Liver (tissue), 9 donors: ENCODE data around the gene ERBB3. TPM values are rescaled to one million over a fixed set of nuclear protein-coding genes. Genes with fewer than 3 reads are reported as not detected.

Experiments used
- DNase-seq: peaks from one replicate; pipeline ENCODE4 v3.0.0-alpha.2; 2017; ENCODE audit warnings: low spot score
- H3K27ac ChIP-seq, 2 donors: one replicate each; pipeline ENCODE4 v1.7.0; 2013; ENCODE audit warnings: inconsistent platforms in 2 of 2, low read length in 2 of 2, control low read depth in 1 of 2, low read depth in 1 of 2, mild to moderate bottlenecking in 1 of 2
- H3K27me3 ChIP-seq, 4 donors: one replicate each; pipeline versions ENCODE4 v1.6.1 to v1.7.0; 2013; ENCODE audit warnings: low read length in 3 of 4, inconsistent platforms in 1 of 4, mild to moderate bottlenecking in 1 of 4, moderate library complexity in 1 of 4; ENCODE audit not compliant: control insufficient read depth in 4 of 4, insufficient read depth in 4 of 4
- H3K36me3 ChIP-seq, 4 donors: one replicate each; pipeline versions ENCODE4 v1.6.1 to v1.7.0; 2013; ENCODE audit warnings: low read length in 3 of 4, mild to moderate bottlenecking in 3 of 4, low read depth in 1 of 4, moderate library complexity in 1 of 4; ENCODE audit not compliant: control insufficient read depth in 4 of 4, insufficient read depth in 3 of 4
- H3K4me1 ChIP-seq, 4 donors: one replicate each; pipeline versions ENCODE4 v1.6.1 to v1.7.0; 2013; ENCODE audit warnings: low read length in 3 of 4, mild to moderate bottlenecking in 3 of 4, moderate library complexity in 1 of 4; ENCODE audit not compliant: control insufficient read depth in 4 of 4, insufficient read depth in 4 of 4
- H3K4me3 ChIP-seq, 3 donors: one replicate each; pipeline versions ENCODE4 v1.6.1 to v1.7.0; 2013; ENCODE audit warnings: low read length in 3 of 3, control low read depth in 1 of 3, low read depth in 1 of 3, mild to moderate bottlenecking in 1 of 3
- H3K9ac ChIP-seq, 2 donors: one replicate each; pipeline ENCODE4 v1.7.0; 2013; ENCODE audit warnings: low read length in 2 of 2, mild to moderate bottlenecking in 2 of 2, moderate library complexity in 2 of 2, control low read depth in 1 of 2, low read depth in 1 of 2
- H3K9me3 ChIP-seq, 4 donors: one replicate each; pipeline versions ENCODE4 v1.6.1 to v1.7.0; 2013; ENCODE audit warnings: low read length in 3 of 4; ENCODE audit not compliant: control insufficient read depth in 4 of 4
- ATF3 ChIP-seq: IDR thresholded peaks from 2 replicates; pipeline ENCODE4 v1.6.1; 2016; ENCODE audit warnings: antibody characterized with exemption
- CTCF ChIP-seq: fragments of 150-350 bp; IDR thresholded peaks from 2 replicates; pipeline ENCODE4 v1.5.1; 2017; ENCODE audit warnings: improper control_type of control experiment, low read depth, low read length; ENCODE audit not compliant: missing input control
- EGR1 ChIP-seq, 2 donors: IDR thresholded peaks; 2 replicates each; pipeline ENCODE4 v1.6.1; 2016 to 2018; ENCODE audit warnings: antibody characterized with exemption in 2 of 2, low read depth in 2 of 2
- FOXA1 ChIP-seq: IDR thresholded peaks from 2 replicates; pipeline ENCODE4 v1.6.1; 2016; ENCODE audit warnings: antibody characterized with exemption
- FOXA2 ChIP-seq: IDR thresholded peaks from 2 replicates; pipeline ENCODE4 v1.6.1; 2016; ENCODE audit warnings: antibody characterized with exemption
- GABPA ChIP-seq, 2 donors: IDR thresholded peaks in 1 of 2; conservative IDR thresholded peaks in 1 of 2; 2 replicates each; pipeline ENCODE4 v1.6.1; 2016; ENCODE audit warnings: antibody characterized with exemption in 2 of 2, mild to moderate bottlenecking in 1 of 2, moderate library complexity in 1 of 2
- HNF4A ChIP-seq, 2 donors: conservative IDR thresholded peaks; 2 replicates each; pipeline ENCODE4 v1.6.1; 2016; ENCODE audit warnings: antibody characterized with exemption in 2 of 2, mild to moderate bottlenecking in 2 of 2
- HNF4G ChIP-seq: IDR thresholded peaks from 2 replicates; pipeline ENCODE4 v1.6.1; 2016; ENCODE audit warnings: antibody characterized with exemption
- JUND ChIP-seq, 2 donors: IDR thresholded peaks; 2 replicates each; pipeline ENCODE4 v1.6.1; 2016; ENCODE audit warnings: antibody characterized with exemption in 2 of 2
- NR2F2 ChIP-seq: IDR thresholded peaks from 2 replicates; pipeline ENCODE4 v1.6.1; 2016; ENCODE audit warnings: antibody characterized with exemption
- RAD21 ChIP-seq, 2 donors: IDR thresholded peaks; 2 replicates each; pipeline ENCODE4 v1.6.1; 2016; ENCODE audit warnings: antibody characterized with exemption in 2 of 2, mild to moderate bottlenecking in 2 of 2
- RXRA ChIP-seq, 2 donors: IDR thresholded peaks; 2 replicates each; pipeline ENCODE4 v1.6.1; 2017 to 2018; ENCODE audit warnings: antibody characterized with exemption in 2 of 2, mild to moderate bottlenecking in 1 of 2
- SP1 ChIP-seq: IDR thresholded peaks from 2 replicates; pipeline ENCODE4 v1.6.1; 2018; ENCODE audit warnings: antibody characterized with exemption, mild to moderate bottlenecking
- TAF1 ChIP-seq: conservative IDR thresholded peaks from 2 replicates; pipeline ENCODE4 v1.6.1; 2016; ENCODE audit warnings: antibody characterized with exemption, mild to moderate bottlenecking
- ZBTB33 ChIP-seq: IDR thresholded peaks from 2 replicates; pipeline ENCODE4 v1.6.1; 2016; ENCODE audit warnings: antibody characterized with exemption
- WGBS: extraction: QIAGEN DNeasy Blood & Tissue Kit; methylation state at CpG from one replicate; pipeline ENCODE4 v1.1.7; 2013; 5-methylcytosine and 5-hydroxymethylcytosine counted together
- polyA plus RNA-seq, 2 donors: library from polyadenylated mRNA; stranded (reverse) in 1 of 2; unstranded in 1 of 2; fragments of 200-250 nt in 1 of 2; fragments of >200 nt in 1 of 2; fragmentation: Nextera tagmentation in 1 of 2; extraction: Ambion mirVana in 1 of 2; gene quantifications; one replicate each; pipeline versions ENCODE4 v1.2.1 to v1.2.3, GENCODE V29; 2013 to 2015
- total RNA-seq, 2 donors: library from RNA; depleted of rRNA; stranded (reverse); fragments of >200 nt; gene quantifications; one replicate each; pipeline ENCODE4 v1.2.3, GENCODE V29; 2014
- TF ChIP-seq, protein P1 (sequence below): IDR thresholded peaks from 2 replicates; pipeline ENCODE4 v1.6.1; 2016; ENCODE audit warnings: antibody characterized with exemption
- TF ChIP-seq, protein P2 (sequence below): IDR thresholded peaks from 2 replicates; pipeline ENCODE4 v1.6.1; 2016; ENCODE audit warnings: antibody characterized with exemption, mild to moderate bottlenecking
- donor health status: healthy.
- donor health status: healthy.
- donor health status: healthy.
- donor health status: healthy.
- donor health status: healthy.

ERBB3 gene
- total and polyA plus RNA-seq, 4 donors: 32.4 to 141 (median 51.6) TPM

- Histone ChIP-seq H3K4me3 (peak overlapping the region; percentile 80 to 100 (median 99)), H3K9me3 (no peaks in the 10 kb centered on the region), H3K27me3 (no peaks in the 10 kb centered on the region), H3K27ac (peak overlapping the region in 1 of 2 donors; percentile 100), H3K9ac (peak overlapping the region; percentile 96 to 98), H3K36me3 (peaks cover 4 to 24% (median 16%) of the 10 kb centered on the region in 4 donors), H3K4me1 (peaks cover 0 to 30% (median 22%) of the 10 kb centered on the region in 4 donors)
- WGBS: 24% methylated on average over 9 of the region's 9 CpGs
- TF ChIP-seq CTCF (no peak), JUND (IDR thresholded peaks at IDR 0.05) (no peak), TAF1 (no peak), NR2F2 (no peak), HNF4G (no peak), FOXA1 (no peak)
- TF ChIP-seq, protein P1, sequence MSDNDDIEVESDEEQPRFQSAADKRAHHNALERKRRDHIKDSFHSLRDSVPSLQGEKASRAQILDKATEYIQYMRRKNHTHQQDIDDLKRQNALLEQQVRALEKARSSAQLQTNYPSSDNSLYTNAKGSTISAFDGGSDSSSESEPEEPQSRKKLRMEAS: no peak
- DNase-seq: no peak
Measured at GRCh38 chr12:56042843-56043242, 37.1 kb upstream of the ERBB3 start.

- no peaks in the 10 kb centered on the region for H3K27me3 ChIP-seq
- 85% methylated on average over 9 of the region's 9 CpGs for WGBS
- DNase-seq: no peak
- no peak overlapping the region for H3K4me3 ChIP-seq
- H3K9me3 ChIP-seq: no peaks in the 10 kb centered on the region
- no peak overlapping the region for H3K27ac ChIP-seq
- peaks cover 4 to 24% (median 16%) of the 10 kb centered on the region in 4 donors for H3K36me3 ChIP-seq
- no peak overlapping the region for H3K9ac ChIP-seq
- TF ChIP-seq ATF3 (no peak), JUND (IDR thresholded peaks at IDR 0.05) (no peak), HNF4A (conservative IDR thresholded peaks at IDR 0.05) (no peak), RXRA (IDR thresholded peaks at IDR 0.05) (no peak), TAF1 (no peak), FOXA2 (no peak), CTCF (no peak), NR2F2 (no peak), RAD21 (IDR thresholded peaks at IDR 0.05) (no peak), EGR1 (IDR thresholded peaks at IDR 0.05; ENCODE audit: low read depth in 2 of 2) (no peak), SP1 (no peak), HNF4G (no peak), ZBTB33 (no peak), GABPA (IDR thresholded peaks at IDR 0.05 in 1 of 2, conservative IDR thresholded peaks at IDR 0.05 in 1 of 2) (no peak), FOXA1 (no peak)
- TF ChIP-seq, protein P1: no peak
- TF ChIP-seq, protein P2, sequence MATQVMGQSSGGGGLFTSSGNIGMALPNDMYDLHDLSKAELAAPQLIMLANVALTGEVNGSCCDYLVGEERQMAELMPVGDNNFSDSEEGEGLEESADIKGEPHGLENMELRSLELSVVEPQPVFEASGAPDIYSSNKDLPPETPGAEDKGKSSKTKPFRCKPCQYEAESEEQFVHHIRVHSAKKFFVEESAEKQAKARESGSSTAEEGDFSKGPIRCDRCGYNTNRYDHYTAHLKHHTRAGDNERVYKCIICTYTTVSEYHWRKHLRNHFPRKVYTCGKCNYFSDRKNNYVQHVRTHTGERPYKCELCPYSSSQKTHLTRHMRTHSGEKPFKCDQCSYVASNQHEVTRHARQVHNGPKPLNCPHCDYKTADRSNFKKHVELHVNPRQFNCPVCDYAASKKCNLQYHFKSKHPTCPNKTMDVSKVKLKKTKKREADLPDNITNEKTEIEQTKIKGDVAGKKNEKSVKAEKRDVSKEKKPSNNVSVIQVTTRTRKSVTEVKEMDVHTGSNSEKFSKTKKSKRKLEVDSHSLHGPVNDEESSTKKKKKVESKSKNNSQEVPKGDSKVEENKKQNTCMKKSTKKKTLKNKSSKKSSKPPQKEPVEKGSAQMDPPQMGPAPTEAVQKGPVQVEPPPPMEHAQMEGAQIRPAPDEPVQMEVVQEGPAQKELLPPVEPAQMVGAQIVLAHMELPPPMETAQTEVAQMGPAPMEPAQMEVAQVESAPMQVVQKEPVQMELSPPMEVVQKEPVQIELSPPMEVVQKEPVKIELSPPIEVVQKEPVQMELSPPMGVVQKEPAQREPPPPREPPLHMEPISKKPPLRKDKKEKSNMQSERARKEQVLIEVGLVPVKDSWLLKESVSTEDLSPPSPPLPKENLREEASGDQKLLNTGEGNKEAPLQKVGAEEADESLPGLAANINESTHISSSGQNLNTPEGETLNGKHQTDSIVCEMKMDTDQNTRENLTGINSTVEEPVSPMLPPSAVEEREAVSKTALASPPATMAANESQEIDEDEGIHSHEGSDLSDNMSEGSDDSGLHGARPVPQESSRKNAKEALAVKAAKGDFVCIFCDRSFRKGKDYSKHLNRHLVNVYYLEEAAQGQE: no peak
- H3K4me1 ChIP-seq: peaks cover 0 to 18% (median 10%) of the 10 kb centered on the region in 4 donors
Measured at GRCh38 chr12:56046027-56046780, 33.8 kb upstream of the ERBB3 start.
